Measurements from ENCODE around the gene BNC2.
A peak's percentile ranks its signal among the peaks of the same experiment; 100 is the strongest.

Gene BNC2

DNA sequence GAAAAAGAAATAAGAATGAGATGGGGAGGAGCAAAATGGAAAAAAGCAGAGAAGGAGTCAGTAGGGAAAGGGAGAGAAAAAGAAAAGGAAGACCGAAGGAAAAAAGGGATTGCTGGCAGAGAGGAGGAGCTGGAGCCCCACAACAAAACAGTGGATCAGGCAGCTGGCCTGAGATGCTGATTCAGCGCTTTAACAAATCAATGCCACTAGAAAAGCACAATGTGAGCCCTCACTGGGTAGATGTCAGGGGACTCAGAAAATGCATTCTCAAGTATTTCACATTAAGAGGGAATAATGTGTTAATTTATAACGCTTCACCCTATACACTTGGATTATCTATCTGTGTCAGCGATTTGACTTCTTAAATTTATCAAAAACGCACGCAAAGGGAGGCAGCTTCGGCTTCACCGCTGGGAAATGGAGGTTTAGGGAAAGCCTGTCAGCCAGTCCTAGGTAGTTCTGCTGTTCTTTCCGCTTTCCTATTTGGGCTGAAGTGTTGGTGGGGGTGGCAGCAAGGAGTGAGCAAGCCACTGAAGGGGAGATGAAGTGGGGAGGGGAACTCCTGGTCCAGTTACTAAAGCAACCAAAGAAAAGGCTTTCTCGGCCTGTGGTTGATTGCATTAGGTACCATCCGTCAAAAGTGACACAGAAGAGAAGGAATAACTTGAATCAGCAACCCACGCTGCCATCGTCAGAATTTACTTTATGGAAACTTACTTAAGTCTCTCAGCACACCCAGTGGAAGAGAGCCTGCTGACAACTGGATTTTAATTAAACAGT lies 161.6 kb downstream of the BNC2 start:
- Histone ChIP-seq H3K4ac (ENCODE audit: low read depth, low read length) (peak overlapping the region; percentile 55), H3K36me3 (ENCODE audit: control insufficient read depth, insufficient read depth, low read length) (no peaks in the 10 kb centered on the region), H3K79me1 (ENCODE audit: low read length) (no peaks in the 10 kb centered on the region), H3K4me2 (ENCODE audit: low read length) (peak overlapping the region; percentile 20), H4K5ac (ENCODE audit: low read length) (no peak overlapping the region), H3K4me3 (ENCODE audit: low read length) (no peak overlapping the region), H3K56ac (ENCODE audit: low read length) (peak overlapping the region; percentile 77), H3K79me2 (ENCODE audit: control insufficient read depth, insufficient read depth, low read length) (no peaks in the 10 kb centered on the region), H3K9ac (ENCODE audit: low read length) (no peak overlapping the region), H3K27ac (ENCODE audit: low read depth, low read length) (peak overlapping the region; percentile 34), H2AK5ac (ENCODE audit: low read length) (no peak overlapping the region), H3K4me1 (ENCODE audit: control insufficient read depth, low read depth, low read length) (peaks cover 8% of the 10 kb centered on the region), H3K18ac (ENCODE audit: low read length) (peak overlapping the region; percentile 56), H4K8ac (ENCODE audit: low read depth, low read length) (no peak overlapping the region), H3K27me3 (ENCODE audit: insufficient read depth, low read length, poor library complexity) (no peaks in the 10 kb centered on the region), H2BK15ac (replicated peaks; ENCODE audit: low read depth) (no peak overlapping the region), H3K23ac (ENCODE audit: low read length) (peak overlapping the region; percentile 19), H2BK120ac (ENCODE audit: low read depth, low read length) (no peak overlapping the region), H2BK5ac (ENCODE audit: low read length) (no peak overlapping the region)
- peak; percentile 78 for DNase-seq
- WGBS (ENCODE audit: extremely low coverage, insufficient coverage, low lambda C conversion rate): no CpG with 5 or more reads among the region's 13 CpGs

DNA sequence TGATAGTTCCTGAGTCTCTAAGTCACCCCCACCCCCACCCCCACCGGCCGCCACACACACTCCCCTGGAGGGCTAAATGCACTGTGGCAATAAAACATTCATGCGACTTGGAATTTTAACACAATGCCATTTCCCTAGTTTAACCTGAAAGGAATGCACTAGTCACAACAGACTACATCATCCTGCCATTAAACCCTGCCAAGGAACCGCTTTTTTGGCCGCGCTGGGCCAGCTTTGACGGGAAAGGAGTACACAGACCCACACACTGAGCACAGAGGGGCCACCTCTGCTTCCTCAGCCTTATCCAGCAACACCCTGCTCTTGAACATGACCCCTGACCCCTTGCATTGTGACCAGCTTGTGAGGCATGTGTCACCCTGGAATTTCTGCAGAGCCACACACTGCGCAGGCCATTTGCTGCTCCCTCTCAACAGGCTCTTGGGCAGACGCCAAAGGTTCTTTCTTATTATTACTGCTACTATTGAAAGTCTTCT lies 165.3 kb downstream of the BNC2 start:
- H3K4me1 ChIP-seq (ENCODE audit: control insufficient read depth, low read depth, low read length): peaks cover 4% of the 10 kb centered on the region

DNA sequence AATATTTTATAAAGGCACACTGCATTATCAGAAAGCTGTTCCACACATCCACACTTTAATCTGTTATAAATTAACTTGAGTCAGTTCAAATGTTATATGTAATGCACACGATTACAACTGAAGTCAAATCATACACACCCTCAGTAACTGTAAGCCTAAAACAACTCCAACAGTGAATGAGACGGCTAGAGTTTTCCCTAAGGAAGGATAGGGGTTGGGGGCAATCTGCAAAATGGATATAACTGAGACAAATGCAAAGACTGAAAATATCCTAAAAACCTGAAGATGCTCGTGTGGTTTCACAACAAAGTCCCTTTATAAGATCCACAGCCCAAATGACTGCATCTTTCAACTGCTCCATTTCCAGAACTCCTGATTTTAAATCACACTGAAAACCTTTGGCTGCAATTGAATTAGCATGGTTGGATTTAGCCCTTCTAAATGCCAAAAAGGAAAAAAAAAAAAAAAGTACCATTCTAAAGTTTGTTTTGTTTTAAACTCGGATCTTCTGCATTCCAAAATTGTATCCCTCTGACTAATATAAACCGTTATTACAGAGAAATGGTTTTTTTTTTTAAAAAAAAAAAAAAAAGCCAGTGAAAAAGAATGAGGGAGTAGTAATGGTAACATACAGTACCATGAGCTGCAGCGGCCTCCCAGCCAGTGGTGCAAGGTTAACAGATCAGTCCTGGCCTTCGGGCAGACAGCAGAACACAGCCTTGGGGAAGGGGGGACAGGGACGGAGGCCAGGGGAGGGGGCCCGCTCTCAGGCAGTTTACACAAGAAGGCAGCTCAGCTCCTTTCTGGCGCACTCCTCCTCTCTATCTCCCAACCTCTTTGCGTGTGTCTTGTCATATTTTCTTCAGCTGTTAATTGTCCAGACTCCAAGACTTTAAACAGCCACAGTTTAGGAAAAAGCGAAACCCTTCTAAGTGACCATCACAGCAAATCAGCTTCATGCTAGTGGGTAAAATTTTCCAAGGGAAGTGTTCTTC lies 166.1 kb downstream of the BNC2 start:
- peak; percentile 91 for DNase-seq
- Histone ChIP-seq H3K27me3 (ENCODE audit: insufficient read depth, low read length, poor library complexity) (no peaks in the 10 kb centered on the region), H3K9ac (ENCODE audit: low read length) (peak overlapping the region; percentile 43), H3K36me3 (ENCODE audit: control insufficient read depth, insufficient read depth, low read length) (no peaks in the 10 kb centered on the region), H2AK5ac (ENCODE audit: low read length) (no peak overlapping the region), H4K5ac (ENCODE audit: low read length) (no peak overlapping the region), H3K79me2 (ENCODE audit: control insufficient read depth, insufficient read depth, low read length) (no peaks in the 10 kb centered on the region), H3K18ac (ENCODE audit: low read length) (peak overlapping the region; percentile 13), H3K27ac (ENCODE audit: low read depth, low read length) (peak overlapping the region; percentile 49), H3K23ac (ENCODE audit: low read length) (no peak overlapping the region), H3K4me2 (ENCODE audit: low read length) (peak overlapping the region; percentile 28), H2BK120ac (ENCODE audit: low read depth, low read length) (no peak overlapping the region), H3K4me3 (ENCODE audit: low read length) (no peak overlapping the region), H4K8ac (ENCODE audit: low read depth, low read length) (no peak overlapping the region), H2BK15ac (replicated peaks; ENCODE audit: low read depth) (no peak overlapping the region), H2BK5ac (ENCODE audit: low read length) (peak overlapping the region; percentile 64), H3K4me1 (ENCODE audit: control insufficient read depth, low read depth, low read length) (peaks cover 4% of the 10 kb centered on the region), H3K79me1 (ENCODE audit: low read length) (no peaks in the 10 kb centered on the region), H3K56ac (ENCODE audit: low read length) (peak overlapping the region; percentile 76), H3K4ac (ENCODE audit: low read depth, low read length) (peak overlapping the region; percentile 55)
- no CpG with 5 or more reads among the region's 12 CpGs for WGBS (ENCODE audit: extremely low coverage, insufficient coverage, low lambda C conversion rate)

More for the DNA sequence above, 165.3 kb downstream of the BNC2 start:
- H3K36me3 ChIP-seq (ENCODE audit: control insufficient read depth, insufficient read depth, low read length): no peaks in the 10 kb centered on the region
- peak overlapping the region; percentile 30 for H3K4me2 ChIP-seq (ENCODE audit: low read length)
- no peak overlapping the region for H4K5ac ChIP-seq (ENCODE audit: low read length)
- peak overlapping the region; percentile 13 for H3K18ac ChIP-seq (ENCODE audit: low read length)
- no peak overlapping the region for H4K8ac ChIP-seq (ENCODE audit: low read depth, low read length)
- DNase-seq: peak; percentile 98
- WGBS (ENCODE audit: extremely low coverage, insufficient coverage, low lambda C conversion rate): no CpG with 5 or more reads among the region's 9 CpGs
- H2BK15ac ChIP-seq (replicated peaks; ENCODE audit: low read depth): no peak overlapping the region
- H3K27ac ChIP-seq (ENCODE audit: low read depth, low read length): peak overlapping the region; percentile 6
- H2BK120ac ChIP-seq (ENCODE audit: low read depth, low read length): no peak overlapping the region
- no peak overlapping the region for H3K4me3 ChIP-seq (ENCODE audit: low read length)
- H3K27me3 ChIP-seq (ENCODE audit: insufficient read depth, low read length, poor library complexity): no peaks in the 10 kb centered on the region
- H2AK5ac ChIP-seq (ENCODE audit: low read length): no peak overlapping the region
- peak overlapping the region; percentile 59 for H3K4ac ChIP-seq (ENCODE audit: low read depth, low read length)
- H3K23ac ChIP-seq (ENCODE audit: low read length): no peak overlapping the region
- H2BK5ac ChIP-seq (ENCODE audit: low read length): peak overlapping the region; percentile 69
- H3K79me1 ChIP-seq (ENCODE audit: low read length): no peaks in the 10 kb centered on the region
- peak overlapping the region; percentile 76 for H3K56ac ChIP-seq (ENCODE audit: low read length)
- H3K9ac ChIP-seq (ENCODE audit: low read length): no peak overlapping the region
- H3K79me2 ChIP-seq (ENCODE audit: control insufficient read depth, insufficient read depth, low read length): no peaks in the 10 kb centered on the region

DNA sequence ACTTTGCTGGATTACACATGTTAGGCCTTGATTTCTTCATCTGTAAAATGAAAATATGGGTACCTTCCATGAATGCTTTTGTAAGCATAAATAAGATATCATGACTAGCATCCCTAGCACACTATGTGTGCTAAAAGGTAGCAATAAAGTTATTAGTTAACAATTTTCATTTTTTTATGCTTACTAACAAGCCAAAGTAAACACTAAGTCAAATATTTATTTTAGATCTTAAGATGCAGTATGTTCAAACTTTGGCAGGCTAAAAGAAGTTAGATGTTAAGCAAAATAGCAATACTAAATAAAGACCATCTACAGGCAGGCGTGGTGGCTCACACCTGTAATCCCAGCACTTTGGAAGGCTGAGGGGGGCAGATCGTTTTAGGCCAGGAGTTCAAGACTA lies 169.1 kb downstream of the BNC2 start:
- no peak overlapping the region for H3K56ac ChIP-seq (ENCODE audit: low read length)
- H3K27me3 ChIP-seq (ENCODE audit: insufficient read depth, low read length, poor library complexity): no peaks in the 10 kb centered on the region
- H2BK120ac ChIP-seq (ENCODE audit: low read depth, low read length): no peak overlapping the region
- H3K79me2 ChIP-seq (ENCODE audit: control insufficient read depth, insufficient read depth, low read length): no peaks in the 10 kb centered on the region
- no peaks in the 10 kb centered on the region for H3K36me3 ChIP-seq (ENCODE audit: control insufficient read depth, insufficient read depth, low read length)
- no peak overlapping the region for H3K4me2 ChIP-seq (ENCODE audit: low read length)
- peaks cover 2% of the 10 kb centered on the region for H3K4me1 ChIP-seq (ENCODE audit: control insufficient read depth, low read depth, low read length)
- H3K4ac ChIP-seq (ENCODE audit: low read depth, low read length): no peak overlapping the region
- no peak overlapping the region for H2BK15ac ChIP-seq (replicated peaks; ENCODE audit: low read depth)
- H4K5ac ChIP-seq (ENCODE audit: low read length): no peak overlapping the region
- no peak overlapping the region for H3K9ac ChIP-seq (ENCODE audit: low read length)
- H3K23ac ChIP-seq (ENCODE audit: low read length): no peak overlapping the region
- no peak overlapping the region for H3K4me3 ChIP-seq (ENCODE audit: low read length)
- no peak overlapping the region for H2BK5ac ChIP-seq (ENCODE audit: low read length)
- H2AK5ac ChIP-seq (ENCODE audit: low read length): no peak overlapping the region
- H4K8ac ChIP-seq (ENCODE audit: low read depth, low read length): no peak overlapping the region
- no peak overlapping the region for H3K18ac ChIP-seq (ENCODE audit: low read length)
- H3K79me1 ChIP-seq (ENCODE audit: low read length): no peaks in the 10 kb centered on the region
- no peak for DNase-seq
- no CpG with 5 or more reads among the region's 2 CpGs for WGBS (ENCODE audit: extremely low coverage, insufficient coverage, low lambda C conversion rate)
- no peak overlapping the region for H3K27ac ChIP-seq (ENCODE audit: low read depth, low read length)

DNA sequence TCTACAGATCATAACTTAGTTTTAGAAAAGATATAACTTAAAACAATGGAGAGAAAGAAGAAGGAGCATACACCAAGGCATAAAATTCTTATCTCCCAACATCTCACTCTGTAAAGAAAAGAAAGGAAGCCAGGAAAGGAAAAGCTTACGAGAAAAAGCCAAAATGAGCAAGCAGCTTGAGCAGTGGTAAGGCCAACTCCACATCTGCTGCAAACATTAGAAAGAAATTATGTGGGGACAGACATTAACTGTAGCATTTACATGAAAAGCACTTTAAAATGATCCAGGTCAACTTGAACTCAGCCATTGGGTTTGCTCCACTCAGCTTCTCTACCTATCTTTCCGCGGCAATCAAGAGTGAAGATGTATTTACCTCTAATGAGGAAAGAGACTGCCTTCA lies 176.9 kb downstream of the BNC2 start:
- no peak overlapping the region for H3K18ac ChIP-seq (ENCODE audit: low read length)
- no peak overlapping the region for H3K56ac ChIP-seq (ENCODE audit: low read length)
- H3K79me1 ChIP-seq (ENCODE audit: low read length): no peaks in the 10 kb centered on the region
- no peak overlapping the region for H2BK120ac ChIP-seq (ENCODE audit: low read depth, low read length)
- H2AK5ac ChIP-seq (ENCODE audit: low read length): no peak overlapping the region
- H3K4ac ChIP-seq (ENCODE audit: low read depth, low read length): no peak overlapping the region
- no peak overlapping the region for H4K8ac ChIP-seq (ENCODE audit: low read depth, low read length)
- H3K27me3 ChIP-seq (ENCODE audit: insufficient read depth, low read length, poor library complexity): no peaks in the 10 kb centered on the region
- no peaks in the 10 kb centered on the region for H3K4me1 ChIP-seq (ENCODE audit: control insufficient read depth, low read depth, low read length)
- H3K27ac ChIP-seq (ENCODE audit: low read depth, low read length): no peak overlapping the region
- H3K9ac ChIP-seq (ENCODE audit: low read length): no peak overlapping the region
- DNase-seq: no peak
- H3K4me3 ChIP-seq (ENCODE audit: low read length): no peak overlapping the region
- no CpG with 5 or more reads among the region's 3 CpGs for WGBS (ENCODE audit: extremely low coverage, insufficient coverage, low lambda C conversion rate)
- H3K4me2 ChIP-seq (ENCODE audit: low read length): no peak overlapping the region
- H4K5ac ChIP-seq (ENCODE audit: low read length): no peak overlapping the region
- no peak overlapping the region for H2BK5ac ChIP-seq (ENCODE audit: low read length)
- no peaks in the 10 kb centered on the region for H3K79me2 ChIP-seq (ENCODE audit: control insufficient read depth, insufficient read depth, low read length)
- H3K36me3 ChIP-seq (ENCODE audit: control insufficient read depth, insufficient read depth, low read length): no peaks in the 10 kb centered on the region
- no peak overlapping the region for H3K23ac ChIP-seq (ENCODE audit: low read length)
- H2BK15ac ChIP-seq (replicated peaks; ENCODE audit: low read depth): no peak overlapping the region
